Skeletal muscle cell (primary cell): Measurements from ENCODE around the gene INAFM1.
A peak's percentile ranks its signal among the peaks of the same experiment; 100 is the strongest.

Experiments used
- DNase-seq: peaks from one replicate; pipeline ENCODE4 v3.0.0-alpha.2; 2010; ENCODE audit warnings: low read depth
- H3K4me3 ChIP-seq: 2 replicates; pipeline ENCODE4 v1.5.1; 2011; ENCODE audit warnings: low read depth, mild to moderate bottlenecking, control low read depth, low read length, moderate library complexity

INAFM1 gene

GRCh38 chr19:47274071-47274890, at the start of gene INAFM1:
INAFM1 (plus strand) TSS chr19:47274885; CDS start chr19:47274920, 35 bp downstream.
- peak; percentile 75 for DNase-seq
- peak within 1 kb of the TSS; percentile 72 for H3K4me3 ChIP-seq

- peak overlapping the region; percentile 71 for H3K4me3 ChIP-seq
Measured at GRCh38 chr19:47225746-47226425, 48.8 kb upstream of the INAFM1 start.

GRCh38 chr19:47226426-47227351, 48.0 kb upstream of the INAFM1 start:
- no peak for DNase-seq
- peak overlapping the region; percentile 71 for H3K4me3 ChIP-seq

More at GRCh38 chr19:47225746-47226425, 48.8 kb upstream of the INAFM1 start:
- peak; percentile 49 for DNase-seq

GRCh38 chr19:47227352-47228167, 47.1 kb upstream of the INAFM1 start:
- peak overlapping the region; percentile 71 for H3K4me3 ChIP-seq
- DNase-seq = peak; percentile 89

GRCh38 chr19:47228168-47228936, 46.3 kb upstream of the INAFM1 start:
- DNase-seq = no peak
- H3K4me3 ChIP-seq = peak overlapping the region; percentile 71

GRCh38 chr19:47228937-47229675, 45.6 kb upstream of the INAFM1 start:
- DNase-seq = no peak
- peak overlapping the region; percentile 71 for H3K4me3 ChIP-seq

- peak overlapping the region; percentile 71 for H3K4me3 ChIP-seq
- DNase-seq = no peak
Measured at GRCh38 chr19:47229676-47230053, 45.0 kb upstream of the INAFM1 start.

GRCh38 chr19:47230054-47230920, 44.4 kb upstream of the INAFM1 start:
- peak overlapping the region; percentile 71 for H3K4me3 ChIP-seq
- DNase-seq = no peak

- DNase-seq = no peak
- peak within 1 kb of the TSS; percentile 71 for H3K4me3 ChIP-seq
Measured at GRCh38 chr19:47230921-47231214, 43.8 kb upstream of the INAFM1 start, which contains the start of gene BBC3. BBC3 (minus strand) TSS chr19:47231199; CDS start chr19:47228431, 2,768 bp downstream.

- H3K4me3 ChIP-seq = peak overlapping the region; percentile 47
- DNase-seq = peak; percentile 69
Measured at GRCh38 chr19:47231215-47232054, 43.2 kb upstream of the INAFM1 start.

- H3K4me3 ChIP-seq = peak overlapping the region; percentile 47
- no peak for DNase-seq
Measured at GRCh38 chr19:47232422-47233211, 42.1 kb upstream of the INAFM1 start.

- H3K4me3 ChIP-seq = no peak overlapping the region
- DNase-seq = no peak
Measured at GRCh38 chr19:47236072-47236675, 38.5 kb upstream of the INAFM1 start.

- H3K4me3 ChIP-seq = peak overlapping the region; percentile 37
- no peak for DNase-seq
Measured at GRCh38 chr19:47239152-47239551, 35.5 kb upstream of the INAFM1 start.

- no peak for DNase-seq
- peak overlapping the region; percentile 37 for H3K4me3 ChIP-seq
Measured at GRCh38 chr19:47239610-47240296, 34.9 kb upstream of the INAFM1 start.
